ENCODE data around the gene AGFG1.

AGFG1 gene

GRCh38 chr2:227479865-227480475, 8.0 kb downstream of the AGFG1 start:
- peak; percentile 16 for TF ChIP-seq CTCF (IDR thresholded peaks at IDR 0.05; ENCODE audit: low read depth, low read length, missing control alignments)
- in situ Hi-C loops (cut with HindIII; ENCODE audit: low pct_ligation_motif_present, low sequenced_read_pairs), result no loop called here
- H3K27me3 ChIP-seq (replicated peaks), result no peaks in the 10 kb centered on the region
- H3K36me3 ChIP-seq (replicated peaks), result no peaks in the 10 kb centered on the region
- H3K4me3 ChIP-seq (ENCODE audit: low read depth, low read length), result no peak overlapping the region
- H3K27ac ChIP-seq, result no peak overlapping the region
- DNase-seq, result no peak

- in situ Hi-C loops (cut with HindIII; ENCODE audit: low pct_ligation_motif_present, low sequenced_read_pairs), result no loop called here
- no peak for DNase-seq
- H3K27ac ChIP-seq, result no peak overlapping the region
- H3K27me3 ChIP-seq (replicated peaks), result no peaks in the 10 kb centered on the region
- no peak for TF ChIP-seq CTCF (IDR thresholded peaks at IDR 0.05; ENCODE audit: low read depth, low read length, missing control alignments)
- no peak overlapping the region for H3K4me3 ChIP-seq (ENCODE audit: low read depth, low read length)
- H3K36me3 ChIP-seq (replicated peaks), result no peaks in the 10 kb centered on the region
These were observed 8.6 kb downstream of the AGFG1 start for GRCh38 chr2:227480528-227480927.

- no peak for TF ChIP-seq CTCF (IDR thresholded peaks at IDR 0.05; ENCODE audit: low read depth, low read length, missing control alignments)
- Histone ChIP-seq H3K27me3 (replicated peaks) (no peaks in the 10 kb centered on the region), H3K27ac (no peak overlapping the region), H3K36me3 (replicated peaks) (no peaks in the 10 kb centered on the region), H3K4me3 (ENCODE audit: low read depth, low read length) (no peak overlapping the region)
- no peak for DNase-seq
- in situ Hi-C loops (cut with HindIII; ENCODE audit: low pct_ligation_motif_present, low sequenced_read_pairs), result no loop called here
These were observed 10.8 kb downstream of the AGFG1 start for GRCh38 chr2:227482638-227483340.

- DNase-seq, result no peak
- no peak for TF ChIP-seq CTCF (IDR thresholded peaks at IDR 0.05; ENCODE audit: low read depth, low read length, missing control alignments)
- in situ Hi-C loops (cut with HindIII; ENCODE audit: low pct_ligation_motif_present, low sequenced_read_pairs), result no loop called here
- H3K27me3 ChIP-seq (replicated peaks), result no peaks in the 10 kb centered on the region
- no peaks in the 10 kb centered on the region for H3K36me3 ChIP-seq (replicated peaks)
- no peak overlapping the region for H3K4me3 ChIP-seq (ENCODE audit: low read depth, low read length)
- H3K27ac ChIP-seq, result no peak overlapping the region
These were observed 13.5 kb downstream of the AGFG1 start for GRCh38 chr2:227485429-227485828.

GRCh38 chr2:227486688-227487087, 14.7 kb downstream of the AGFG1 start:
- in situ Hi-C loops (cut with HindIII; ENCODE audit: low pct_ligation_motif_present, low sequenced_read_pairs), result no loop called here
- TF ChIP-seq CTCF (IDR thresholded peaks at IDR 0.05; ENCODE audit: low read depth, low read length, missing control alignments), result no peak

More at GRCh38 chr2:227486688-227487087, 14.7 kb downstream of the AGFG1 start:
- no peak for DNase-seq
- no peaks in the 10 kb centered on the region for H3K27me3 ChIP-seq (replicated peaks)
- H3K36me3 ChIP-seq (replicated peaks), result no peaks in the 10 kb centered on the region
- H3K4me3 ChIP-seq (ENCODE audit: low read depth, low read length), result no peak overlapping the region
- no peak overlapping the region for H3K27ac ChIP-seq

All from brain microvascular endothelial cell (primary cell).